Karpas-422 (cell line): ENCODE data around the gene SPSB2. TPM values are rescaled to one million over a fixed set of nuclear protein-coding genes. Genes with fewer than 3 reads are reported as not detected.

Experiments
- DNase-seq: peaks from one replicate; pipeline ENCODE4 v3.0.0-alpha.2; 2015
- H2AFZ ChIP-seq: fragments of 200-600 bp; sonication (generic); 2 replicates; pipeline ENCODE4 v1.6.1; 2014; ENCODE audit warnings: antibody characterized with exemption, low read length, mixed read lengths
- H3K27ac ChIP-seq: fragments of 200-600 bp; sonication (generic); 2 replicates; pipeline ENCODE4 v1.5.1; 2014; ENCODE audit warnings: mild to moderate bottlenecking, low read length, moderate library complexity
- H3K27me3 ChIP-seq: fragments of 200-600 bp; sonication (generic); 2 replicates; pipeline ENCODE4 v1.6.1; 2014; ENCODE audit warnings: low read length, mixed read lengths
- H3K36me3 ChIP-seq: fragments of 200-600 bp; sonication (generic); 2 replicates; pipeline ENCODE4 v1.6.1; 2014; ENCODE audit warnings: low read length, mixed read lengths; ENCODE audit not compliant: insufficient read depth
- H3K4me1 ChIP-seq: fragments of 200-600 bp; sonication (generic); 2 replicates; pipeline ENCODE4 v1.6.1; 2014; ENCODE audit warnings: mild to moderate bottlenecking, low read length, mixed read lengths
- H3K4me2 ChIP-seq: fragments of 200-600 bp; sonication (generic); 2 replicates; pipeline ENCODE4 v1.6.1; 2014; ENCODE audit warnings: low read length, low read depth, mild to moderate bottlenecking; ENCODE audit not compliant: poor library complexity, severe bottlenecking
- H3K4me3 ChIP-seq: fragments of 200-600 bp; sonication (generic); 2 replicates; pipeline ENCODE4 v1.5.1; 2014; ENCODE audit warnings: mild to moderate bottlenecking, antibody characterized with exemption, low read length, mixed read lengths
- H3K79me2 ChIP-seq: fragments of 200-600 bp; sonication (generic); 2 replicates; pipeline ENCODE4 v1.6.1; 2014; ENCODE audit warnings: mild to moderate bottlenecking, low read length, mixed read lengths
- H3K9ac ChIP-seq: fragments of 200-600 bp; sonication (generic); 2 replicates; pipeline ENCODE4 v1.6.0; 2014; ENCODE audit warnings: low read length
- H3K9me2 ChIP-seq: fragments of 200-600 bp; sonication (generic), shearing (Covaris generic); replicated peaks from 2 replicates; pipeline ENCODE4 v1.6.0; 2014; ENCODE audit warnings: mild to moderate bottlenecking, low read length, moderate library complexity; ENCODE audit not compliant: insufficient read depth
- H3K9me3 ChIP-seq: fragments of 300-700, 200-600 bp; sonication (generic); 2 replicates; pipeline ENCODE4 v1.6.1; 2014; ENCODE audit warnings: low read length, mixed read lengths
- H4K20me1 ChIP-seq: fragments of 200-600 bp; sonication (generic); 2 replicates; pipeline ENCODE4 v1.6.1; 2014; ENCODE audit warnings: mild to moderate bottlenecking, antibody characterized with exemption, low read length, low read depth; ENCODE audit not compliant: insufficient read depth
- total RNA-seq: library from RNA; depleted of rRNA; stranded (reverse); fragments of >200 nt; shearing (Covaris generic); gene quantifications from 2 replicates; pipeline ENCODE4 v1.2.3, GENCODE V29; 2014; ENCODE audit warnings: low replicate concordance

Gene SPSB2
- total RNA-seq, 1 experiment from 2014 or later, result 5.9 TPM

GRCh38 chr12:6847676-6848075 is 25.4 kb downstream of the SPSB2 start:
- H4K20me1 ChIP-seq, result no peaks in the 10 kb centered on the region; the same call in 1 of the 2 replicates
- no peak overlapping the region for H3K4me2 ChIP-seq
- no peak overlapping the region for H3K9ac ChIP-seq
- peaks cover 49% of the 10 kb centered on the region for H3K4me1 ChIP-seq
- no peak overlapping the region for H2AFZ ChIP-seq
- DNase-seq, result no peak
- H3K36me3 ChIP-seq, result peaks cover 11% of the 10 kb centered on the region
- H3K27ac ChIP-seq, result peak overlapping the region; percentile 37
- no peaks in the 10 kb centered on the region for H3K9me2 ChIP-seq
- H3K4me3 ChIP-seq, result no peak overlapping the region
- no peaks in the 10 kb centered on the region for H3K9me3 ChIP-seq
- no peaks in the 10 kb centered on the region for H3K27me3 ChIP-seq
- H3K79me2 ChIP-seq, result peaks cover 26% of the 10 kb centered on the region

DNA sequence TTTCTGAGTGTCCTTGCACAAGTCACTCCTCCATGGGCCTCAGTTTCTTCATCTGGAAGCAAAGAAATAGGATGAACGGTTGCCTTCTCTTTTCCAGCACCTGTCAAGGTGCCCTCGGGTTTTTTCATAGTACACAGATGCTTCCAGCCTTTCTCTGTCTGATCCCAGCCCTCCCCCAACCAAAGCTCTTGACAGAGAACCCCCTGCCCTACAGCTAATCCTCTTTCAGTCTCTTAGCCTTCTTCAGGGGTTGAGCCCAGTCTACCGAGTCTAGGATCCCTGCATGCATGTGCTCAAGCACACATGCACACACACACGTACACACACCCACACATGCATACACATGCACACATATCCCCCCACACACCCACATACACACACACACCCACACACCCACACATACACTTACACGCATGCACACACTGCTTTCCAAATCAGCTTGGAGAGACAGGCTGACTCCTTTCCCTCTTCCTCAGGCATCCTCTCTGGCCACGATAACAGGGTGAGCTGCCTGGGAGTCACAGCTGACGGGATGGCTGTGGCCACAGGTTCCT is 26.7 kb downstream of the SPSB2 start:
- no peak overlapping the region for H3K9ac ChIP-seq
- H3K4me1 ChIP-seq, result peaks cover 60% of the 10 kb centered on the region
- H3K27me3 ChIP-seq, result no peaks in the 10 kb centered on the region
- H3K79me2 ChIP-seq, result peaks cover 29% of the 10 kb centered on the region
- H4K20me1 ChIP-seq, result no peaks in the 10 kb centered on the region
- H3K36me3 ChIP-seq, result peaks cover 11% of the 10 kb centered on the region
- peak overlapping the region; percentile 22 for H3K27ac ChIP-seq
- no peaks in the 10 kb centered on the region for H3K9me2 ChIP-seq
- DNase-seq, result no peak
- no peak overlapping the region for H3K4me3 ChIP-seq
- no peaks in the 10 kb centered on the region for H3K9me3 ChIP-seq
- H3K4me2 ChIP-seq, result no peak overlapping the region
- H2AFZ ChIP-seq, result no peak overlapping the region

DNA sequence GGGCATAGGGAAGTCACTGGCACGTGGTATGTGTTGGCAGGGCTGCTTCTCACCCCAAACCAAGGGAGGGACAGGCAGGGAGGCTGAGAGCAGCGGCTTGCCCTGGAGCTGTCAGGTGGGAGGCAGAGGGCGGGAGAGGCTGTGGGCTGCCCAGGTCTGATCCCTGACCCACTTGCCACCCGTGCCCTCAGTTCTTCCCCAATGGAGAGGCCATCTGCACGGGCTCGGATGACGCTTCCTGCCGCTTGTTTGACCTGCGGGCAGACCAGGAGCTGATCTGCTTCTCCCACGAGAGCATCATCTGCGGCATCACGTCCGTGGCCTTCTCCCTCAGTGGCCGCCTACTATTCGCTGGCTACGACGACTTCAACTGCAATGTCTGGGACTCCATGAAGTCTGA is 27.7 kb downstream of the SPSB2 start:
- H3K9me3 ChIP-seq, result no peaks in the 10 kb centered on the region
- H3K9ac ChIP-seq, result no peak overlapping the region
- H3K79me2 ChIP-seq, result peaks cover 26% of the 10 kb centered on the region
- H3K4me3 ChIP-seq, result no peak overlapping the region
- peaks cover 8% of the 10 kb centered on the region for H3K36me3 ChIP-seq
- no peaks in the 10 kb centered on the region for H4K20me1 ChIP-seq
- H3K4me1 ChIP-seq, result peaks cover 66% of the 10 kb centered on the region
- no peak overlapping the region for H3K4me2 ChIP-seq
- DNase-seq, result no peak
- H3K9me2 ChIP-seq, result no peaks in the 10 kb centered on the region
- no peaks in the 10 kb centered on the region for H3K27me3 ChIP-seq
- H3K27ac ChIP-seq, result no peak overlapping the region
- H2AFZ ChIP-seq, result no peak overlapping the region

GRCh38 chr12:6843118-6843902 is 29.8 kb downstream of the SPSB2 start:
- Histone ChIP-seq H3K4me3 (peak overlapping the region; percentile 39; the same call in 1 of the 2 replicates), H3K79me2 (peaks cover 9% of the 10 kb centered on the region; the same call in 1 of the 2 replicates), H3K9ac (peak overlapping the region; percentile 50), H3K4me2 (peak overlapping the region; percentile 88), H3K4me1 (peaks cover 67% of the 10 kb centered on the region), H3K27ac (peak overlapping the region; percentile 100), H3K36me3 (no peaks in the 10 kb centered on the region), H3K9me2 (no peaks in the 10 kb centered on the region), H3K27me3 (no peaks in the 10 kb centered on the region), H2AFZ (no peak overlapping the region), H3K9me3 (no peaks in the 10 kb centered on the region), H4K20me1 (no peaks in the 10 kb centered on the region)
- peak; percentile 80 for DNase-seq

GRCh38 chr12:6842075-6842474 is 31.0 kb downstream of the SPSB2 start:
- Histone ChIP-seq H3K4me1 (peaks cover 69% of the 10 kb centered on the region), H3K9me2 (no peaks in the 10 kb centered on the region), H3K4me3 (peak overlapping the region; percentile 82), H3K79me2 (peaks cover 7% of the 10 kb centered on the region; the same call in 1 of the 2 replicates), H3K4me2 (peak overlapping the region; percentile 88), H3K9me3 (no peaks in the 10 kb centered on the region), H4K20me1 (no peaks in the 10 kb centered on the region), H3K27me3 (no peaks in the 10 kb centered on the region), H2AFZ (no peak overlapping the region), H3K36me3 (no peaks in the 10 kb centered on the region), H3K27ac (peak overlapping the region; percentile 100), H3K9ac (peak overlapping the region; percentile 95)
- DNase-seq, result no peak

GRCh38 chr12:6840761-6841515 is 32.2 kb downstream of the SPSB2 start, which contains the start of gene GNB3:
Gene GNB3 (plus strand): TSS chr12:6840925. CDS start chr12:6841288, 363 bp downstream.
- Histone ChIP-seq H2AFZ (no peak within 1 kb of the TSS), H3K79me2 (peaks cover 7% of the 10 kb centered on the region; the same call in 1 of the 2 replicates), H3K4me1 (peaks cover 67% of the 10 kb centered on the region), H3K27ac (peak within 1 kb of the TSS; percentile 100), H3K9me2 (no peaks in the 10 kb centered on the region), H3K9me3 (no peaks in the 10 kb centered on the region), H3K9ac (peak within 1 kb of the TSS; percentile 95), H3K4me3 (peak within 1 kb of the TSS; percentile 82), H3K36me3 (no peaks in the 10 kb centered on the region), H3K4me2 (peak within 1 kb of the TSS; percentile 88), H4K20me1 (no peaks in the 10 kb centered on the region), H3K27me3 (no peaks in the 10 kb centered on the region)
- DNase-seq, result peak; percentile 74

DNA sequence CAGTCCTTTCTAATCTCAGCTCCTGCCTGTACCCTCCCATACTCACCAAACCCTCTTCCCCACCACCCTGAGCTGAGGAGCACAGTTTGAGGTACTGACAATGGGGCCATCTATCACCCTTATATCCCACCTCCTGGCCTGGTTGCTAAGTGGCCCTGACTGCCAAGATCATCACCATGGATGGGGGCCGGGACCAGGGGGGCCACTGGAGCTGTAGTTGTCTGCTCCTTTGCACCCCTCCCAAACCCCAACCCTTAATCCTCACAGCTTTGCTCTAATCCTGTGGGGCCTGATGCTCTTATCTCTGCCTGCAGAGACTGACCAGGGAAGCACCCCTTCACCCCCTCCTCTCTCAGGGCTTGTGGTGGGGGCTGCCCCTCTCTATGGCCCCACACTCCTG is 32.8 kb downstream of the SPSB2 start:
- H3K27me3 ChIP-seq, result no peaks in the 10 kb centered on the region
- H4K20me1 ChIP-seq, result no peaks in the 10 kb centered on the region
- peak overlapping the region; percentile 88 for H3K4me2 ChIP-seq
- no peaks in the 10 kb centered on the region for H3K36me3 ChIP-seq
- peaks cover 7% of the 10 kb centered on the region; the same call in 1 of the 2 replicates for H3K79me2 ChIP-seq
- no peaks in the 10 kb centered on the region for H3K9me3 ChIP-seq
- H3K9me2 ChIP-seq, result no peaks in the 10 kb centered on the region
- H2AFZ ChIP-seq, result no peak overlapping the region
- no peak for DNase-seq
- H3K9ac ChIP-seq, result peak overlapping the region; percentile 95
- H3K27ac ChIP-seq, result peak overlapping the region; percentile 100
- peaks cover 69% of the 10 kb centered on the region for H3K4me1 ChIP-seq
- H3K4me3 ChIP-seq, result peak overlapping the region; percentile 82
